GM12891 (cell line): ENCODE results near the gene THBS1.

Experiments used
- PAX5 ChIP-seq: IDR thresholded peaks from 2 replicates; pipeline ENCODE4 v1.6.1; 2011; ENCODE audit warnings: low read length, moderate library complexity, mild to moderate bottlenecking; ENCODE audit not compliant: insufficient read depth, severe bottlenecking
- POLR2A ChIP-seq: IDR thresholded peaks from 2 replicates; pipeline ENCODE4 v1.6.1; 2011; ENCODE audit warnings: low read depth, low read length, control low read depth
- POLR2AphosphoS5 ChIP-seq: IDR thresholded peaks from 2 replicates; pipeline ENCODE4 v1.6.1; 2011; ENCODE audit warnings: low read depth, low read length, control low read depth
- SPI1 ChIP-seq: IDR thresholded peaks from 2 replicates; pipeline ENCODE4 v1.6.1; 2011; ENCODE audit warnings: low read depth, low read length, control low read depth
- TAF1 ChIP-seq: IDR thresholded peaks from 2 replicates; pipeline ENCODE4 v1.6.1; 2011; ENCODE audit warnings: low read depth, low read length, control low read depth

- TF ChIP-seq POLR2A = no peak
- no peak for TF ChIP-seq PAX5
- no peak for TF ChIP-seq SPI1
- no peak for TF ChIP-seq POLR2AphosphoS5
- no peak for TF ChIP-seq TAF1
These were observed 25.0 kb upstream of the THBS1 start for GRCh38 chr15:39555885-39556284.
